NCI-H2107 (cell line): ENCODE results near the gene THBS2.
"Not testable (repeated sequence)": the region's sequence is repeated elsewhere in the genome, so short reads cannot be mapped to it uniquely, and the experiment has no call there.

Source experiments
- DNase-seq: peaks from one replicate; lab custom pipeline; 2025; lab: John Stamatoyannopoulos, UW

The THBS2 gene

GRCh38 chr6:169253337-169254238 is at the start of gene THBS2:
Gene THBS2, minus strand, starts transcription at chr6:169253846. Its CDS starts 3,062 bp downstream, at chr6:169250784.
- DNase-seq = no peak

DNA sequence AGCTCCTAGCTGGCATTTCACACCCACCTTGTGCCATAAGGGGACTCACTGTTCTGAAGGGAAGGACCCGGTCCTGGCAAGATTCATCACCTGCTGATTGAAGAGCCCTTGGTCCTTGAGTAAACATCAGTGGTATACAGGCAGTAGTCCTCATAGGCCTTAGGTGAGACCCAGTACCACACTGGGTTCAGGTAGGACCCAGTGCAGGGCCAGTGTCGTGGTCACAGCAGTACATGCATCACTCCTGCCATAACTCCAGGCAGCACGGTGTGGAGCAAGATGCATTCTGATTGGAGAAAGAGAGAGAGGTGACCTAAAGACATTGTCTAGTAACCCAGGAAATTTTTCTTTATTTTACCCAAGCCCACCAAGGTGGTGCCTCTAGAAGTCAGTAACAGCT is 49.1 kb upstream of the THBS2 start:
- no peak for DNase-seq

- DNase-seq = no peak
Observed at GRCh38 chr6:169302255-169302654, 48.6 kb upstream of the THBS2 start.

DNA sequence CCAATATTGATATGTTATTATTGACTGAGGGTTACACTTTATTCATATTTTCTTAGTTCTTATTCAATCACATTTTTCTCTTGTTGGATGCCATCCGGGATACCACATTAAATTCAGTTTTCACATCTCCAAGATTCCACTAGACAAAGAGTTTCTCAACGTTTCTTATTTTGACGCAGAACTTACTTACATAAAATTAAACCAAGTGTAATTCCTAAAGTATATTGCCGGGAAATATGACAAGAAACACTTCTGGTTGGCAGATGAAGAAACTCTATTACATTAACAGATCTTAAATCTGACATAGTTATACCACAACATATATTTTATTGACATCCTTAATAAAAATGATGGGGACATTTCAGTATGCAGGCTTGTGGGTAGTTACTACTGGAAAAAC is 47.3 kb upstream of the THBS2 start:
- no peak for DNase-seq

DNA sequence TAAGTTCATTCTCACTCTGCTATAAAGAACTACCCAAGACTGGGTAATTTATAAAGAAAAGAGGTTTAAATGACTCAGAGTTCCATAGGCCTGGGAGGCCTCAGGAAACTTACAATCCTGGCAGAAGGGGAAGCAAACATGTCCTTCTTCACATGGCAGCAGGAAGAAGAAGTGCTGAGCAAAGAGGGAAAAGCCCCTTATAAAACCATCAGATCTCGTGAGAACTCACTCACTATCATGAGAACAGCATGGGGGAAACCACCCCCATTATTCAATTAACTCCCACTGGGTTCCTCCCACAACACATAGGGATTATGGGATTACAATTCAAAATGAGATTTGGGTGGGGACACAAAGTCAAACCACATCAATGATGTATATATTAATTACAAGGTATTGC is 45.0 kb upstream of the THBS2 start:
- not testable (repeated sequence) for DNase-seq

DNA sequence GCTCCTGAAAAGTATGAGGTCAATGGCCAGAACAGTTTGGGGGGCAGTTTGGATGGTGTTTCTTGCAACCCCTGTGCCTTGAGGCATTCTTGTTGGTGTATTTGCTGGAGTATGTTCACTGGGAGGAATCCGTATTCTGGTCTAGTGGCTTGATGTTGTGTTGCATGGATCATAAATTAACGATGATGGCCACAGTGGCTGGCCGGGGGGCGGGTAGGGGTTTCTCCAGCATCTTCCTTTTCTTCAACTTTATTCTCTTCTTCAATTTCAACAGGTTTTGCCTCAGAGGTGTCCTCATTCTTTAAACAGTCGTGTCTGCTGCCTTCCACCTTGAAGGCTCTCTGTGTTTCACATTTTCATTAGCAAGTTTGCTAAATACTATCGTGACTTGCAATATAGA is 43.0 kb upstream of the THBS2 start:
- no peak for DNase-seq

DNA sequence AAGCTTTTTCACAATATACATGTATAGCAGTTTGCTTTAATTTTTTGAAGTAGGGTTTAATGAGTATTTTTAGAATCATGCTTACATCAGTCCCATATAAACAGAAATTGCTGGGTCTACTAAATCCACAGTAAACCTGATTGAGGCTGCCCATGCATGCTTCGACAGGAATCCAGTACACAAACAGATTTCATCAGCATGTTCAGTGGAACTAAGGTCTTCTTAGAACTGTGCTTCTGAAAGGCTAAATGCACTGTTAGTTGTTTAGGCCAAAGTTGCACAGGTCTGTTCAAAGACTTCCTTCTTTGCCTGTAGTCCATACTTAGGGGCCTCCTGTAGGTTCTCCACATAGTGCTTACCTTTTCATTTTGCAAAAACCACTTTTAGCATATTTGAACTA is 42.5 kb upstream of the THBS2 start:
- no peak for DNase-seq

- DNase-seq = no peak
Observed at GRCh38 chr6:169293196-169293595, 39.5 kb upstream of the THBS2 start.

DNA sequence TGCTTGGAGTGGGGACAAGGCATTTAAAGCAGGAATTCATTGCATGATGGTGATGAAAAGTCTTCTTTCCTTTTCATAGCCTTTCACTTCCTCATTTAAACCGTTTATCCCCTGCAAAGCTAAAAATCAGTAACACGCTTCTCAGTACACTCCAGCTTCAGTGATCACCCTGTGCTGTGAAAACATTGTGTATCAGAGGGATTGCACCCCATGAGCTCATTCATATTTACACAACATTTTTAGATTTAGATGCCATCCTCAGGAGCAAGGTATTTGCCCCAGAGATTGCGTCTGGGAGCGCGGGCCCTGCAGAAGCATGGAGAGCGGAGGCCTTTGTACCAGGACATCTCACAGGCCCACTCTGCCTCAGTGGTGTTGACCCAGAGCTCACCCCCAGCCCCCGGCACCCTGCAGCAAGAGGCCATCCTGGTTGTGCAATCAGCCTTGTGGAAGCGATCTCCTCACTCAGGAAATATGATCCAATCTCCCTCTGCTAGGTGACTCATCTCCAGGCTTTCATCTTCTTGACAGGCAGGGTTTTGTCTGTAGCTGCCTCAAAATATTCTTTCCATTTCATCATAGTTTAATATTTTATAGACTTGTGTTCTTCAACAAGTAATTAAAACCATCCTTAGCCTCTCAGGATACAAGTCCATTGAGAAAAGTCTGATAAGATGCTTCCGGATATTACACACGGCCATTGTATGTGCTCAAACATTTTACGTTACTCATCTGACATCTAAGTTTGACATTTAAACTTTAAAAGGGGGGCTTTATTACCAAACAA is 38.9 kb upstream of the THBS2 start:
- DNase-seq = peak; percentile 19

DNA sequence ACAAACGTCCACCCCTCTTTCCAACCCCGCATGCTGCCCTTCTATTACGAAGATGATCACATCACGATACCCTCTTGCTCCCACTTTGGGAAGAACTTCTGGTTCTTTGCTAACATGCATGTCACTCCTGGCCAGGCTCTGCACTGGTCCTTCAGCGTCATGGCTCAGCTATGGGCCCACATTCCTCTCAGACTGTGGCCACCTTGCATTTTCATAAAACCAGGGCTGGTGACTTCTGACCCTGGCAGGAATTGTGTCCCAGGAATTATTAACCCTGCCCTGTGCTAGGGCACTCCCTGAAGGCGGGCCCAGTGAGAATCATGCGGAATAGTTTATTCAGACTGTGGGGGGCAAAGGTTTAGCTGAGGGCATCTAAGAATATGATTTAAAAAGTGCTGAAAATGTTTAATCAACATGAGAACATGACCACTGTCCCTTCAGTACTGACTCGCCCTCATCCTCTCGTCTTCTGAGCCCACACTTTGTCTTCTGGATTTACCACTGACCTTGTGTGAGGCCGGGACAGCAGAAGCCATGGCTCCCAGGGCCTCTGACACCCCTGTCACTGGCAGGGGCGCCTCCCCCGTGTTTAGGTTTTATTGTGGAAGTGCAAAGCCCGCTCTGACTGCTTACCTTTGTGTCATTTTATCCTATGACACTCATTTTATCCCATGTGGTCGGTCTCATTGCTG is 38.1 kb upstream of the THBS2 start:
- DNase-seq = no peak

- no peak for DNase-seq
Observed at GRCh38 chr6:169291148-169291547, 37.5 kb upstream of the THBS2 start.

- DNase-seq = no peak
Observed at GRCh38 chr6:169289619-169290339, 36.1 kb upstream of the THBS2 start.

DNA sequence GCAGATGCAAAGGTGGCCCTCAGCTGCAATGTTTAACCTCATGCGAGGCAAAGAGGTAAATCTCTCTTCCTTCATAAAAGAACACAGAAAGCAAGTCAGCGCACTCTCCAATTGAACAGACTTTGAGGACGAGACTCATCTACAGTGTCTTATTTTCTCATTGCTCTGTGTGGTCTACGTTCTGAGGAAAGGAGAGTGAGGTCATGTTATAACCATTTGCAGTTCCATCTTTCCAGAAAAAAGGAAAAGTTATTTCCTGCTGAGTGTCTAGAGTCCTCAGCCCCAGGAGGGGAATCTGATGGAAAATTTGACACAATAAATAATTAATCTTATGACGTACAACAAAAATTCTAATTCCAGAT is 35.6 kb upstream of the THBS2 start:
- no peak for DNase-seq

DNA sequence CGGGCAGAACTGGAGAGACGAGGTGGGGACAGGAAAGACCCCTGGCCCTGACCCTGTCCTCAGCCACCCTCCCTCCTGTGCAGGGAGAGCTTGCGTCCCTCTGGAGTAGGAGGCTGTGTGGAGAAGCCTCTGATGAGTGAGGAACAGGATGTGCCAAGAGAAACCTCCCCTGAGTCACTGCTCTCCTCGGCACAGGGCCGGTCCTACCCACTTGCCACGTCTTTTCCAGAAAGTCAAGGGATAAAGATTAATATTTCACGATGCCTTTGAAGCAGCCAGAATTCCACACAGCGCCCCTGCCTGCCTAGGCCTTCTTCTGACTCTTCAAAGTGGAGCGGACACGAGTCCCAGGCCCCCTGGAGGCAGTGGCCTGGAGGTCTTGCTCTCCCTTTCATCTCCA is 34.9 kb upstream of the THBS2 start:
- no peak for DNase-seq

GRCh38 chr6:169287675-169288074 is 34.0 kb upstream of the THBS2 start:
- no peak for DNase-seq

DNA sequence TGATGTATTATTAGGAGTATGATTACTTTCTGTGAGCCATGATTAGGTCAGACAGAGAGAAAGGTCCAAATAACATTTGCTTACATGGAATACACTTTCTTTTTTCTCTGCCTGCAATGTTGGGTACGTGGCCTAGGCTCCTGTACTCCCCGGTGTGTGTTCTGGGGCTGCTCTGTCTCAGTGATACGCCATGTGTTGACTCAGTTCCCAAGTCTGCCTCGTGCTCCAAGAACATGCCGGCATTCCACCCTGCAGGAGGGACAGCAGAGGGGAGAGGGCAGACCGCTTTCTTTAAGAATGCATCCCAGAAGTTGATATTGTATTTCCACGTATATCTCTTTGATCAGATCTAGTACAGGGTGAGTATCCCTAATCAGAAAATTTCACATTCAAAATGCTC is 33.3 kb upstream of the THBS2 start:
- DNase-seq = no peak

GRCh38 chr6:169285165-169285564 is 31.5 kb upstream of the THBS2 start:
- no peak for DNase-seq

GRCh38 chr6:169283924-169284323 is 30.3 kb upstream of the THBS2 start:
- DNase-seq = no peak

- no peak for DNase-seq
Observed at GRCh38 chr6:169282043-169282442, 28.4 kb upstream of the THBS2 start.

DNA sequence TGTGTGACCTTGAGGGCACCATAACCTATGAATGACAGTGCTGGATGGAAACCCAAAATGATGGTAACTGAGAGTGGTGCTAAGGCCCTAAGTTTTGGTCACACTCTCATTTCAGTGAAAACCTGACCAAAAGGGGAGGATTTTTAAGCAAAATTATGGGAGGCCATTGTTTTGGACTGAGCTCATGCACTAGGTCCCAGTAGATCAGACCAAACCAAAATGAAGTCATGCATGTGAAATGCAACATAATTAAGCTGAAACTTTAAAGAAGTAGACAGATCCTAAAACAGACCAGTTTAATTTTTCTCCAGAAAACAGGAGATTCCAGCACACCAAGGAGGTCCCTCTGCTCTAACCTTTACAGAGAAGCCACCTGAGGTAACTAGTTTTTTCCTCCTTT is 24.0 kb upstream of the THBS2 start:
- no peak for DNase-seq

GRCh38 chr6:169274781-169275180 is 21.1 kb upstream of the THBS2 start:
- DNase-seq = no peak

DNA sequence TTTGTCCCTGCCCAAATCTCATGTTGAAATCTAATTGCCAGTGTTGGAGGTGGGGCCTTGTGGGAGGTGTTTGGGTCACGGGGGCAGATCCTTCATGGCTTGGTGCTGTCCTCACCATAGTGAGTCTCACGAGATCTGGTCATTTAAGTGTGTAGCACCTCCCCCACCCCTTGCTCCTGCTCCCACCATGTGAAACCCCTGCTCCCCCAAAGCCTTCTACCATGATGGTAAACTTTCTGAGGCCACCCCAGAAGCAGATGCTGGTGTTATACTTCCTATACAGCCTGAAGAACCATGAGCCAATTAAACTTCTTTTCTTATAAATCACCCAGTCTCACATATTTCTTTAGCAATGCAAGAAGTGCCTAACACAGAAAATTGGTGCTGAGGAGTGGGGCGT is 19.9 kb upstream of the THBS2 start:
- no peak for DNase-seq
